B cell (primary cell): Measurements from ENCODE around the gene DNTT.

Source experiments
- EZH2 ChIP-seq: IDR thresholded peaks from 2 replicates; pipeline ENCODE4 v1.6.1; 2012; ENCODE audit warnings: borderline replicate concordance, low read depth, mild to moderate bottlenecking, moderate library complexity, low read length; ENCODE audit not compliant: insufficient read depth, poor library complexity, severe bottlenecking
- TF ChIP-seq, protein P1 (sequence below): fragments of 200-600 bp; IDR thresholded peaks from one replicate; pipeline ENCODE4 v1.8.0; 2022; ENCODE audit warnings: antibody characterized with exemption, mild to moderate bottlenecking

GRCh38 chr10:96377816-96378294 is 73.6 kb downstream of the DNTT start:
- TF ChIP-seq, protein P1, sequence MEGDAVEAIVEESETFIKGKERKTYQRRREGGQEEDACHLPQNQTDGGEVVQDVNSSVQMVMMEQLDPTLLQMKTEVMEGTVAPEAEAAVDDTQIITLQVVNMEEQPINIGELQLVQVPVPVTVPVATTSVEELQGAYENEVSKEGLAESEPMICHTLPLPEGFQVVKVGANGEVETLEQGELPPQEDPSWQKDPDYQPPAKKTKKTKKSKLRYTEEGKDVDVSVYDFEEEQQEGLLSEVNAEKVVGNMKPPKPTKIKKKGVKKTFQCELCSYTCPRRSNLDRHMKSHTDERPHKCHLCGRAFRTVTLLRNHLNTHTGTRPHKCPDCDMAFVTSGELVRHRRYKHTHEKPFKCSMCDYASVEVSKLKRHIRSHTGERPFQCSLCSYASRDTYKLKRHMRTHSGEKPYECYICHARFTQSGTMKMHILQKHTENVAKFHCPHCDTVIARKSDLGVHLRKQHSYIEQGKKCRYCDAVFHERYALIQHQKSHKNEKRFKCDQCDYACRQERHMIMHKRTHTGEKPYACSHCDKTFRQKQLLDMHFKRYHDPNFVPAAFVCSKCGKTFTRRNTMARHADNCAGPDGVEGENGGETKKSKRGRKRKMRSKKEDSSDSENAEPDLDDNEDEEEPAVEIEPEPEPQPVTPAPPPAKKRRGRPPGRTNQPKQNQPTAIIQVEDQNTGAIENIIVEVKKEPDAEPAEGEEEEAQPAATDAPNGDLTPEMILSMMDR: no peak
- TF ChIP-seq EZH2: no peak
